HG03103 (cell line): ENCODE data around the gene SCN1B.

ENCODE experiments used
- ATAC-seq: cut with Tn5 transposase; IDR thresholded peaks from one replicate; pipeline ENCODE4 v1.9.1; 2021; ENCODE audit warnings: low read depth; ENCODE audit not compliant: unreplicated experiment

SCN1B gene

GRCh38 chr19:35051796-35052195 is 21.5 kb downstream of the SCN1B start:
- no peak for ATAC-seq

GRCh38 chr19:35052599-35053190 is 22.4 kb downstream of the SCN1B start:
- ATAC-seq: no peak

GRCh38 chr19:35053667-35054293 is 23.5 kb downstream of the SCN1B start:
- no peak for ATAC-seq

- no peak for ATAC-seq
Observed at GRCh38 chr19:35054626-35055025, 24.4 kb downstream of the SCN1B start.

- no peak for ATAC-seq
Observed at GRCh38 chr19:35055715-35056179, 25.5 kb downstream of the SCN1B start.

DNA sequence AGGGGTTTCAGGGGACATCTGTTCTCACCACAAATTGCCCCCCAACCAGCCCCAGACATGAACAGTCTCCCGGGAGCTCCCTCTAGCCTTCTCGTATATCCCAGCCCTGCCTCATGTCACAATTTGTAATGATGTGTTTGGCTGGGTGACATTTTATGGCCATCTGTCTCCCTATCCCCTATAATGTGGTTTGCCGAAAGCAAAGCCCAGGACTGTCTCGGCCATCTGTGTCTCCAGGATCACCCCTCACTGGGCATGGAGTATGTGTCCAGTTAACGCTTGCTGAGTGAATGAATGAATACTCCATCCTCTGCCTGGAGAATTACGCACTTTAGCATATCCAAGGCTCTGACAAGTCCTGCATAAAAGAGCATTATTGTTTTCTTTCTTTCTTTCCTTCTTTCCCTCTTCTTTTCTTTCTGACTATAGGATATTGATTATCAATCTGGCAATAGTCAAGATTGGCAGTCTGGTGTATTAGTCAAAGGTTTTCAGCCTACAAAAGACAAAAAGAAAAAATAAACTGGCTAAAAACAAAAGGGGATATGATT is 26.3 kb downstream of the SCN1B start:
- no peak for ATAC-seq

DNA sequence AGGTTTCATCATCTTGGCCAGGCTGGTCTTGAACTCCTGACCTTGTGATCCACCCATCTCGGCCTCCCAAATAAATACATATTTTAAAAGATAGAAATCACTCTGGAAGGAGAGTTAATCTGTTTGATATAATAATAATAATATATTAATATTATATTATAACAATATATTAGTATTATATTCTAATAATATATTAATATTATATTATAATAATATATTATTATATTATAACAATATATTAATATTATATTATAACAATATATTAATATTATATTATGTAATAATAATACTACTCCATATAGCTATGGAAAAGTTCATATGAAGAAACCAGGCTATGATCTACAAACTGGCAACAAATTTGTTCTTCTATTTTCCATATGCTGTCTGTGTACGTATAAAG is 28.1 kb downstream of the SCN1B start:
- no peak for ATAC-seq

GRCh38 chr19:35059006-35059798 is 28.9 kb downstream of the SCN1B start:
- no peak for ATAC-seq

DNA sequence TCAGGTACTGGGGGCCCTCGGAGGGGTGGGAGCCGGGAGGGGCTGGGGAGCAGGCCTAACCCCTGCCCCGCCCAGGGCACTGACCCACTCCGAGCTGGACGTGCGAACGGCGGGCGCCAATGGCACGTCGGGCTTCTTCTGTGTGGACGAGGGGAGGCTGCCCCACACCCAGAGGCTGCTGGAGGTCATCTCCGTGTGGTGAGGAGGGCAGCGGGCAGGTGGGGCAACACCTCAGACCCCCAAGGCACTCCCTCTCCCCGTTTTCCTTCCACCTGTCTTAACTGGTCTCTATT is 29.5 kb downstream of the SCN1B start:
- ATAC-seq: no peak

GRCh38 chr19:35060160-35060855 is 30.0 kb downstream of the SCN1B start:
- no peak for ATAC-seq

DNA sequence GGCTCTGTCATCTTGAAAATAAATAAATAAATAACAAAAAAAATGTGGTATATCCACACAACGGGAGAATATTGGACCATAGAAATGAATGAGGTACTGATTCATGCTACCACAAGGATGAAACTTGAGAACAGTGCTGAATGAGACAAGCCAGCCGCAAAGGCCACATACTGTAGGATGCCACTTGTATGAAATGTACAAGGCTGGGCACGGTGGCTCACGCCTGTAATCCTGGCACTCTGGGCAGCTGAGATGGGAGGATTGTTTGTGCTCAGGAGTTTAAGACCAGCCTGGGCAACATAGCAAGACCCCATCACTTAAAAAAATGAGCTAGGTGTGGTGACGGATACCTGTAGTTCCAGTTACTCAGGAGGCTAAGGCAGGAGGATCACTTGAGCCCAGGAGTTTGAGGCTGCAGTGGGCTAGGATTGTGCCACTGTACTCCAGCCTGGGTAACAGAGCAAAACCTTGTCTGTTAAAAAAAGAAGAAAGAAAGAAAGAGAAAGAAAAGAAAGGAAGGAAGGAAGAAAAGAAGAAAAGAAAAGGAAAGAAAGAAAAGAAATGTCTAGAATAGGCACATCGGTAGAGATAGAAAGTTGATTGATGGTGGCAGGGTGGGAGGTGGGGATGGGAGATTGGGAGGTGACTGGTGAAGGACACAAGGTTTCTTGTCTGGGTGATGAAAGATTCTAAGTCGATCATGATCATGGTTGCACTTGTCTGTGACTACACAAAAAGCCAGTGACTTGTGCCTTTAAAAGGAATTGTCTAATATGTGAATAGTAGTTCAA is 31.5 kb downstream of the SCN1B start:
- no peak for ATAC-seq

GRCh38 chr19:35062942-35063341 is 32.7 kb downstream of the SCN1B start:
- ATAC-seq: no peak

GRCh38 chr19:35063940-35064818 is 33.9 kb downstream of the SCN1B start:
- ATAC-seq: no peak

DNA sequence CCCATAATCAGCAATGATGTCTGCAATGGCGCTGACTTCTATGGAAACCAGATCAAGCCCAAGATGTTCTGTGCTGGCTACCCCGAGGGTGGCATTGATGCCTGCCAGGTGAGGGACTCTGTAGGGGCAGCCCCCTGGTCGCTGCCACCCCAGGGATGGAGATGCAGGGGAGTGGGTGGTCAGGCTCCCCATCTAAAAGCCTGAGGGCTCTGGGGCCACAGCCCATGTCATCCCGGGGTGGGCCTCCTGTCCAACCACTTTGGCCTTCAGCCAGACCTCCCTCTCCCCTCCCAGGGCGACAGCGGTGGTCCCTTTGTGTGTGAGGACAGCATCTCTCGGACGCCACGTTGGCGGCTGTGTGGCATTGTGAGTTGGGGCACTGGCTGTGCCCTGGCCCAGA is 35.3 kb downstream of the SCN1B start:
- ATAC-seq: no peak

- ATAC-seq: no peak
Observed at GRCh38 chr19:35066121-35066520, 35.9 kb downstream of the SCN1B start.

DNA sequence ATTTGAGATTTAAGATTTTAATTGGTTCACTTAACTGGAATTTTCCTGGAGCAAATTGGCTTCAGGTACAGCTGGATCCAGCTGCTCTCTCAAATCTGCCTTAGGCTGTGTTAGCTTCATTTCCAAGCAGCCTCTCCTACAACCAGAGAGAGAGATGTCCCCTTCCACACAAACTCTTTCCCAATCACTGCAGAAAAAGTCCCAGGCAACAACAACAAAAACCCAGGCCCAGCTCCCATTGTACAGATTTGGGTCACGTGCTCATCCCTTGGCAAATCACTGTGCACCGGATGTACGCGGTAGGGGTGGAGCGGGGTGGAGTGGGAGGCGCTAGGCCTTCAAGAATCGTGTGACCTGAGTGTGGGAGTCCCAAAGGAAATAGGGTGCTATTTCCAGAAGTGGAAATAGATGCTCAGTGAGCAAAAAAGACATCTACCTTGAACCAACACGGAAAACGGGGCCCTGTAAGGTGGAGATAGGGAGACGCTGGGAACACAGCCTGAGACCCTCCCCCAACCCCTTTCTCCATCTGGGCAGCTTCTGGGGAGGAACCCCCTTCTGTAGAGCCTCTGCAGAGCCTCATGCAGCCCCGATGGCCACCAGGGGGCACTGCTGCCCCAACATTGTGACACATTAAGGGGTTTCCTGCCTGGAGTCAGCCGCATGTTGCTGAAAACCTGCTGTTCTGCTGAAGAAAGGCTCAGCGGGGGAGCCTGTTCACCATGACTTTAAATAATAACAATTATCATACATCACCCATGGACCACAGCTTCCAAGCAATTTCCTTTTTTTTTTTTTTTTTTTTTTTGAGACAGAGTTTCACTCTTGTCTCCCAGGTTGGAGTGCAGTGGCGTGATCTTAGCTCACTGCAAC is 36.7 kb downstream of the SCN1B start:
- peak; percentile 58 for ATAC-seq

- no peak for ATAC-seq
Observed at GRCh38 chr19:35068941-35069634, 38.8 kb downstream of the SCN1B start.

GRCh38 chr19:35069696-35070095 is 39.4 kb downstream of the SCN1B start:
- ATAC-seq: no peak
